Stimulated activated CD4-positive, alpha-beta T cell treated with anti-CD3 and anti-CD28 coated beads, Interleukin-15, amount 100 ng/mL, for 1 hour (primary cell): ENCODE measurements around the gene INAVA.
A peak's percentile ranks its signal among the peaks of the same experiment; 100 is the strongest.

Experiments
- DNase-seq, 2 donors: peaks; one replicate each; pipeline ENCODE4 v3.0.0-alpha.2; 2020; ENCODE audit warnings: low read depth in 1 of 2, low spot score in 1 of 2

Gene INAVA

GRCh38 chr1:200877010-200877409 is 17.7 kb upstream of the INAVA start:
- no peak for DNase-seq

DNA sequence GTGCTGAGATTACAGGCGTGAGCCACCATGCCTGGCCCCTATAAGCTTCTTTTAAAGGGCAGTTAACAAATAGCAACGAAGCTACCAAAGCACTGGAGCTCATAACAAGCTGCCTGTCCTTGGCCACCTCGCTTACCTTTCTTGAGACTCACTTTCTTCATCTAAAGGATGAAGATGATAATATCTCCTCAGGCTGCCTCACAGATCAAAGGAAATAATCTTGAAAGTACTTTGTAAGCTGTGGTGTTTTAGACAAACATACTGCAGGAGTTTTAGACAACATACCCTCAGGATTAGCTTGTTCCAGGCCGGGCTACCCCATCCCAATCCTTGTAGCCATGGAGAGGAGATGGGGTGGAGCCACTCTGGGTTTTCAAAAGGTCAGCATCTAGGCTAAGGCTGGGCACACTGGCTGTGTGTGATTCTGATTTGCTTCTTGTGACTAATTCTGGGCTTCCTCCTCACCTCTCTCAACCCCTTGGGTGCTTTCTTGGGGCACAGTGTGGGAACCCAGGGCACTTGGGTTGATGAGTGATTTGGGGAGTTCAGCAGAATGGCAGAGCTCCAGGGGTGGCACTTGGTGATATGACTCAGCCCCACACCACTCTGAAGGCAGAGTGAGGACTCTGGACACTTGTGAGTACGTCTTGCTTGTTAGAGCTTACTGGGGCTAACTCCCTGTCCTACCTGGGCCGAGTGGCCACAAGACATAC is 16.7 kb upstream of the INAVA start:
- no peak for DNase-seq

- no peak for DNase-seq
Observed at GRCh38 chr1:200880212-200880611, 14.5 kb upstream of the INAVA start.

GRCh38 chr1:200883118-200883517 is 11.6 kb upstream of the INAVA start:
- DNase-seq: no peak

- DNase-seq: no peak
Observed at GRCh38 chr1:200885623-200886402, 8.9 kb upstream of the INAVA start.

GRCh38 chr1:200886594-200886993 is 8.1 kb upstream of the INAVA start:
- DNase-seq: no peak

DNA sequence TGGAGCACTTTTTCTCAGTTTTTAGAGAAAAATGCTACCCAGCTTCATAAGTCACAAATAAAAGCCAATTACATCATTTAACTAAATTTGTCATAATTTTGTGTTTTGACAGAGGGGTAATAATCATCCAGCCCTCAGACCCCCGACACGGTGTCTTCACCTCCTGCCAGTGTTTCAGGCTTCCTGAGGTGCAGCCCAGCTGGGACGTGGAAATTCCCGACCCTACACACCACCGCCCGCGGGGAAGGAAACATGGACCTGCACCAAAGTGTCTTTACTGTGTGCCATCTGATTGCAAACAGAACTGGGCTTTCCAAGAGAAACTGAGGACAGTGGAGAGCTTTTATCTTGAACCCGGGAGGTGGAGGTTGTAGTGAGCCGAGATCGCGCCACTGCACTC is 7.7 kb upstream of the INAVA start:
- DNase-seq: no peak

DNA sequence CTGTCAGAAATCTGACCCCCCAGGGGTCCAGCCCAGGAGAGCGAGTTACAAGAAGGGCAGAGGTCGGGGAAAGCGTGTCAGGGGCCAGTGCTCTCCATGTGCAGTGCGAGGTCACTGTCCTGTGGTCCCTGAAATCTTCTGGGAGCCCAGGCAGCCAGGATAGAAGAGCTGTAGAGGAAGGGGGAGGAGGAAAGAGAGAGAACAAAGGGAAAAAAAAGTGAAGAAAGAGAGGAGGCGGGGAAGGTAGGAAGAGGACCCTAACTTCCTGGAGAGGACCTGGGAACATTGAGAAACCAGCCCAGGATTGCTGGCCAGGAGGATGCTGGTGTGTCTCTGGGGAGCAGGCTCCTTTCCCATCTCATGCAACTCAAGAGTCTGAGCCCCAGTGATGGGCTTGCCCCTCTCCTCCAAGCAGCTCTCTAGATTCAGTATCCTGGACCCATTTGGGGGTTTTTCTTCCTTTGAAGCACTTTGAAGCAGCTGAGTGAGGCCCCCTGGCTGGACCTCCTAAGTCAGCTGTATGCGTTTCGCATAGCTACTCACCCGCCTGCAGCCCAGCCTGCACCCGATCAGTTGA is 6.8 kb upstream of the INAVA start:
- no peak for DNase-seq

DNA sequence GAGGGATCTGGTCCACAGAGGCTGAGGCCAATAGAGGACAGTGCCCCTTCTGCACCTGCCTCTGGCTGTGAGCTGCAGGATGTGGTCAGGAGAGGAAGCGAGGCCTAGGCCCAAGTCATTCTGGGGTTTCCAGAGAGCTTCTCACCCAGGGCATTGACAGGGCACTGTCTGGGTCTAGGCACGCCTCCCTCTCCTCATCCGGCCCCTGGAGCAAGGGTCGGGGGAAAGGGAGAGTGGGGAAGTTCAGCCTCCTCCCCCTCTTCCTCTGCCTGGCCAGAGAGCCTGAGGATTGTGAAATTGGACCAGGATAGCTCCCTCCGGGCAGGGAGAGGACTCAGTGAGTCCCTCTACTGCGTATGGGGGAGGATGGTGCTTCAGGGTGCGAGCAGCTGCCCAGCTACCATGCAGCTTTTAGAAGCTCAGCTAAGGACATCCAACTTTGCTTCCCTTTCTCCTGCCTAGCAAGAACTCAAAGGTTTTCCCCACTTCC is 6.3 kb upstream of the INAVA start:
- DNase-seq: peak in 1 of 2 donors; percentile 50

DNA sequence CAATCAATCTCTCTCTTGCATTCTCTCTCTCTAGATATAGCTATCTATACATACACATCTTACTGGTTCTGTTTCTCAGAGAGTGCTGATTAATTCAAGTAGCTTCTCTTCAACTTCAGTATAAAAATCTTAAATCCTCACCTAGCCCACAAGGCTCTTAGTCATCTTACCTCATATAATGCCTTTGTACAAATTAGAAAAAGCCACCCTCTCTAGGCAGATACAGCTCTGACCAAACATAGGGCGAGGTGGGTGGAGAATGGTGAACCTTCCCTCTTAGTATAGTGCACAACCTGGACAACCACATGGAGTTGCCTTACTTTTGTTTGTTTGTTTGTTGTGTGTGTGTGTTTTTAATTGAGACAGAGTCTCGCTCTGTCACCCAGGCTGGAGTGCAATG is 5.1 kb upstream of the INAVA start:
- DNase-seq: no peak

DNA sequence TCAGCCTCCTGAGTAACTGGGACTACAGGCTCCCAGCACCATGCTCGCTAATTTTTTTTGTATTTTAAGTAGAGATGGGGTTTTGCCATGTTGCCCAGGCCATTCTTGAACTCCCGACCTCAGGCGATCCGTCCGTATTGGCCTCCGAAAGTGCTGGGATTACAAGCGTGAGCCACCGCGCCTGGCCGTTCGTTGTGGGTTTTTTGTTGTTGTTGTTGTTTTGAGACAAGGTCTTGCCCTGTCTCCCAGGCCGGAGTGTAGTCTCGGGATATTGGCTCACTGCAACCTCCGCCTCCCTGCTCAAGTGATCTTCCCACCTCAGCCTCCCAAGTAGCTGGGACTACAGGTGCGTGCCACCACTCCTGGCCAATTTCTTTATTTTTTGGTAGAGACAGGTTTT is 4.7 kb upstream of the INAVA start:
- DNase-seq: no peak

DNA sequence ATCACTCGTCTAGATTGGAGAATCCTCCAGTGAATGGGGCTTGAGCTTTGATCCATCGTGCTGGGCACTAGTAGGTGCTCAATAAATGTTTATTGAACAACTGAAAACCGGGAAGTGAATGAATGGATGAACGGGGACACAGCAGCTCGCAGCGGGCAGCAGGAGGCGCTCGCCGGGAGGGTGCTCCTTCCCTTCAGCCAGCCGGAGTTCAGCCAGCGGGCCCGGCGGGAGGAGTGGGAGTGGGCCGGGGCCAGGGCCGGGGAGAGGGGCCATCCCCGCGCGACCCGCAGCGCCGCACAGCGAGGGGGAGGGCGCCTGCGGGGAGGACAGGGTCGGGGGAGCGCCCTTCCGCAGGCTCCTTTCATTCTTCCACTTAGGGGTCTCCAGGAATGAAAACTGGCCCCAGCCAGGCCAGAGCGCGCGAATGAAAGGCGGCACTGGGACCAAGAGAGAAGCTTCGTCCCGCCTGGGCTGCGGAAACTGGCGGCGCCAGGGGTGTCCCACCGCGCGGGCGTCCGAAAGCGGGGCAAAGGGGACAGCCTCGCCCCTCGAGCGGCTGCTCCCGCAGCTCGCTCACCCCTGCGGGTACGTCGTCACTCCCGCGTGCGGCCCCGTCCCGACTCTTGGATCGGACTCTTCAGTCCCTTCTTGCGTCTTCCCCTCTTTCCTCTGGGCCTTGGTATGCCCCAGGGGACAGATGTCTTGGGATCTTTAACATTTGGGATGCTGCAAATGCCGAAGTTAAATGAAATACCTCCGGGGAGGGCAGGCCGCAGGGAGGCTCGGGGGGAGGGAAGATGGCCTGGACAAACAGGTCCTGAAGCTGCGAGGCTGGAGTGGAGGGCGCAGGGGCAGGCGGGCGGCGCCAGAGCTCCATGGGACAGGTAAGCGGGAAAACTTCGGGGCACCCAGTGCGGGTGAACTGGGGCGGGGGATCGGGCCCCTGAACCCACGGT is 3.6 kb upstream of the INAVA start:
- DNase-seq: no peak

GRCh38 chr1:200891774-200892157 is 2.9 kb upstream of the INAVA start:
- no peak for DNase-seq

DNA sequence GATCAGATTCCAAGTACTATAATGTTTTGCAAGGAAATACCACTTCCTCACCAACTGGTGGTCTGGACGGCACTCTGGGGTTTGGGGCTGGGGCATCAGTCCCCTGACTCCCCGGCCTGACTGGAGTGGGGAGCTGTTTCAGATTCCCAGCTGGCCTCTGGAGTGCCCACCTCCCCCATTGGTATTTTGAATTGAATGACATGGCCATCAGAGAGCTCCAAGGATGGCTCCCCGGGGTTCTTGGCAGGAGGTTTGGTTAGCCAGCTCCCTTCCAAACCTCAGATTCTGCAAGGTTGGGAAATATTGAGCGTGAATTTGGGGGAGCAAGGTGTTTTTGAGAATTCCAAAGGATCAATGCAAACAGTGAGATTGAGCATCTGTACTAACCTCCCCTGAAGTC is 2.2 kb upstream of the INAVA start:
- DNase-seq: no peak

- no peak for DNase-seq
Observed at GRCh38 chr1:200892958-200893357, 1.7 kb upstream of the INAVA start.

DNA sequence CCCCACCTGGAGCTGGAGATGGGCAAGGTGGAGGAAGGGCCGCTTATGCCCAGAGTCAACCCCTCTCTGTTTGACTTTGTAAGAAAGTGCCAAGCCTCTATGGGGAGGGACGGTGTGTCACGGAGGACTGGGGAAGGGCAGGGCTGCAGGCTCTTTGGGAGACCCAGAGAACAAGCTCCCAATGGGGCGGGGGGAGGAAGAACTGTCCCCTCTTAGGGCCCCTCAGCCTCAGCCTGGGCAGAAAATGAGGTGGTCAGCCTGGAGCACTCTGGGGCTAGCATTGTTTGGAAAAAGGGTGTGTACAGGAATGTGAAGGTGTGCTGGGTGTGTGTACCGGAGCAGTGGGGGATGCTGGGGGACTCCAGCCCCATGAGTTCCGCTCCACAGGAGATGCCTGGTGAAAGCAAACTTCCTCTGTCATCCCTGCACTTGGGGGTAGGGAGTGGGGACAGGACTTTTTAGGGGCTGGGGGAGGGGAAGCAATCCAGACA is 1.2 kb upstream of the INAVA start:
- no peak for DNase-seq

GRCh38 chr1:200895443-200895789 is 716 bp downstream of the INAVA start:
- no peak for DNase-seq

GRCh38 chr1:200895801-200896530 is 1.3 kb downstream of the INAVA start:
- no peak for DNase-seq

- DNase-seq: no peak
Observed at GRCh38 chr1:200896531-200897196, 2.0 kb downstream of the INAVA start.

DNA sequence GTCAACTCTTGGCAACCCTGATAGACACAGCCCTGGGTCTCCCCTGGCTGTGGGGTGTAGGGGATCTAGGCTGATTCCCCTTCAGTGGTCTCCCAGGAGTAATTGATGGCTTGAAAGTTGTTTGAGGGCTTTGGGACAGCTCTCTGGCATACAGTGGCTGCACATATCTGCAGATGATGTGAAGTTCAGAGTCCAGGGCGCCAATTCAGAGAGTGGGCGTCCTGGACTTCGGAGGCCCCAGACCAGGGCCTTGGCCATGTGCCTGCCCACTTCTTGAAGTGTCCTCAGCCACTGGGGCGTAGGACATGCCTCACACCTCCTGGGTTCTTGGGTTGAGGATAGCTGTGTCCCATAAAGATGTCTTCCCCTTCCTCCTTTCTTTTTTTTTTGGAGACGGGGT is 2.6 kb downstream of the INAVA start:
- DNase-seq: no peak
